Caki2 (cell line): ENCODE measurements around the gene PDC. TPM values are rescaled to one million over a fixed set of nuclear protein-coding genes. Genes with fewer than 3 reads are reported as not detected.
"Not testable (repeated sequence)": the region's sequence is repeated elsewhere in the genome, so short reads cannot be mapped to it uniquely, and the experiment has no call there.

Experiments
- DNase-seq: peaks from one replicate; pipeline ENCODE4 v3.0.0-alpha.2; 2015; ENCODE audit warnings: low read depth
- in situ Hi-C: cut with HindIII; loops from 2 replicates; pipeline ENCODE4 v1.10.0; 2016; ENCODE audit warnings: low sequenced_read_pairs, low pct_unique_long_range_greater_than_20kb, mixed read lengths
- total RNA-seq: library from RNA; depleted of rRNA; stranded (reverse); fragments of >200 nt; shearing (Covaris generic); gene quantifications from 2 replicates; pipeline ENCODE4 v1.2.3, GENCODE V29; 2014; ENCODE audit warnings: low replicate concordance

PDC gene
- total RNA-seq, 1 experiment from 2014 or later, result not detected

DNA sequence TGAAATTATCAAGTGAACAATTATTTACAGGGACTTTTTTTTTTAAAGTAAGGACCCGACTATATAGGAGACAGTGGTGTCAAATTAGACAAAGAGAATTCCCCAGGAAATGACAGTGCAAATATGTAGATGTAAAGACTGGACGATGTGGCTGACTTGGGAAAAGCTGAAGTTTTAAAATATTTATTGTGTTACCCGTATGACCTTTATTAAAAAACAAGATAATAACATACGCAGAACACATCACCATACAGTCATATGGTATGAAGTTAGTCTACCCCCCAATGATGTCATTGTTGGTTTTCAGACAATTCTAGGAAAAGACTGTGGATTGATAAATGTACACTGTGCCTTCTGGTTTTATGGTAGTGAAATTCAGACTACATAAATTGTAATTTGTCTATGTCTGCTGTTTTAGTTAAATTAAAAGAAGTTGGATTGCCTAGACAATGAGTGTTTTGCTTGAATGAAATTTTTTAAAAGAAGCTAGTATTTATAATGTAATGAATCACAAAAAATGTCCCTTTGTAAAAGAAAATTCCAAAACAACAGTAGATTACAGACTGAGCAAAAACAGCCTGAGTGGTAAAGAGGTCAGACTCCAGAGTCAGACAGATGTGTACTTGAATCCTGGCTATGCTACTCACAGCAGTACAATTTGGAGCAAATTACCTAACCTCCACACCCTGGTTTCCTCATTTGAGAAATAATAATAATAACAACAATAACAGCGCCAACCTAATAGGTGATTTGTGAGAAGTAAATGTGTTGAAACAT is 15.5 kb upstream of the PDC start:
- no peak for DNase-seq
- in situ Hi-C loops, result no loop called here

GRCh38 chr1:186474208-186474607 is 13.3 kb upstream of the PDC start:
- in situ Hi-C loops, result no loop called here
- no peak for DNase-seq

DNA sequence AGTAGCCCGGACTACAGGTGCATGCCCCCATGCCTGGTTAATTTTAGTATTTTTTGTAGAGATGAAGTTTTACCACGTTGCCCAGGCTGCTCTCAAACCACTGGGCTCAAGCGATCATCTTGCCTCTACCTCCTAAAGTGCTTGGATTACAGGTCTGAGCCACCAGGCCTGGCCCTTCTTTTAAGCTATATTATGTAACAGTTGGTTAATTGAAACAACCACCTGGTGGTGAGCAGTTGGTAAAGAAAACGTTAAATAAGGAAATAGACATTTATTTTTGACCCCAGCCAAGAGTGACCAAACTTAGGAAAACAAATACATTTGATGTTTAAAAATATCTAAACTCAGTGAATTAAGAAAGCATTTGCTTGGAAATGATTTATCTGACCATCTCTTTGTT is 12.1 kb upstream of the PDC start:
- in situ Hi-C loops, result no loop called here
- peak; percentile 3 for DNase-seq

DNA sequence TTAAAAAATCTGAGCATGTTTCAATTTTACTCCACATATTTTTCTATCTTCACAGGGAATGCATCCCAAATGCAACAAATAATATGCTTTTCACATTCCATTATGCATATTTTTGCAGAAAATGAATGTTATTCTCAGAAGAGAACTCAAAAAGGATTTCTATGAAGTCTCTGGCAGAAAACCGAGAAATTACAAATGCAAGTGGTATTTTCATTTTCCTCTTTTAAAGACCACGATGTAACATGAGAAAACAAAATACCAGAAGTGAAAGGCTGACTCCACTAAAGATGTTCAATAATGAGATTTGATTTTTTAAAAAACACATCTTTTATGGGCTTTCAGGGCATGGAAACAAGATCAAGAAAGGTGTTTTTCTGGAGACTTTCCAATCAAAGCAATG is 5.0 kb upstream of the PDC start:
- DNase-seq, result no peak
- in situ Hi-C loops, result no loop called here

GRCh38 chr1:186465491-186465890 is 4.6 kb upstream of the PDC start:
- in situ Hi-C loops, DNase-seq: not testable (repeated sequence)

GRCh38 chr1:186463926-186464325 is 3.0 kb upstream of the PDC start:
- in situ Hi-C loops, result no loop called here
- DNase-seq, result no peak

DNA sequence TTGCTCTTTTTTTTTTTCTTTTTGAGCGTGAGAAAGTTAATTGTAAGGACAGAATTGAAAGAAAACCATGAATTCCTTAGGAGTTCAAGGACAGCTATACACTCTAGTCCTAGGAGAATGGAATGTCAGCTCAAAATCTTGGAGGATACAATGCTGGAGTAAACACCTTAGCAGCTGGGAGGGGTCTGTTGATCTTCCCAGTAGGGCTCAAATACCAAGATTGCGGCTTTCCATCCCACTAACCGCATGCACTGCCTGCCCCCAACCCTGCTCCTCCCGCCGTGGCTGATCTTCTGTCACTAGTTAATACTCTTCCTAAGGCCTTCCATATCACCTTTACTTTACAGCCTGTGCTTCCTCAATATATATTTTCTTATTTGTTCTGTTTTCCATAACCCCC is 2.6 kb upstream of the PDC start:
- in situ Hi-C loops, result no loop called here
- DNase-seq, result no peak

DNA sequence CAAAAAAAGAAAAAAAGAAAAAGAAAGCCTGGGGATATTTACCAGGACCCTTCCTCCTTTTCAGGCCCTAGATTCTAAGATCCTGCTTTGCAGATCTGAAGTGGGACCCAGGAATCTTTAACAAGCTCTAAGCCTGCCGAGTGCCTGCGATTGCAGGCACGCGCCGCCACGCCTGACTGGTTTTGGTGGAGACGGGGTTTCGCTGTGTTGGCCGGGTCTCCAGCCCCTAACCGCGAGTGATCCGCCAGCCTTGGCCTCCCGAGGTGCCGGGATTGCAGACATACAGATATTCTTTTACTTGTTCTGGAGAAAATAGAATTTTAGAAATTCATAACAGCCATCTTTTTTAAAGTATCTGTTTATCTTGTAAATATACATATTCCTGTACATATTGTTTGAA is 1.8 kb downstream of the PDC start:
- DNase-seq, in situ Hi-C loops: not testable (repeated sequence)

GRCh38 chr1:186456729-186457255 is 4.1 kb downstream of the PDC start:
- in situ Hi-C loops, result no loop called here
- DNase-seq, result no peak

DNA sequence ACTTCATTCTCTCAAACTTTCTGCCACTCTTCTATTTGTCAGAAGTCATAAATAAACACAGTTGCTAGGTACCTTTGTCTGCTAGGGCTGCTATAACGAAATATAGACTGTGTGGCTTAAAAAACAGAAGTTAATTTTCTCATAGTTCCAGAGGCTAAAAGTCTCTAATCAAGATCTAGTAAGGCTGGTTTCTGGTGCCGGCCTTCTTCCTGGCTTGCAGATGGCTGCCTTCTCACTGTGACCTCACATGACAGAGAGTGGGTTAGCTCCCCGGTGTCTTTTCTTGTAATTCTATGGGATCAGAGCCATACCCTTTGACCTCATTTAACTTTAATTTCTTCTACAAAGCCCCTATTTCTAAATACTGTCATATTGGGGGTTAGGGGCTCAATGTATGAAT is 5.9 kb downstream of the PDC start:
- in situ Hi-C loops, result no loop called here
- no peak for DNase-seq

DNA sequence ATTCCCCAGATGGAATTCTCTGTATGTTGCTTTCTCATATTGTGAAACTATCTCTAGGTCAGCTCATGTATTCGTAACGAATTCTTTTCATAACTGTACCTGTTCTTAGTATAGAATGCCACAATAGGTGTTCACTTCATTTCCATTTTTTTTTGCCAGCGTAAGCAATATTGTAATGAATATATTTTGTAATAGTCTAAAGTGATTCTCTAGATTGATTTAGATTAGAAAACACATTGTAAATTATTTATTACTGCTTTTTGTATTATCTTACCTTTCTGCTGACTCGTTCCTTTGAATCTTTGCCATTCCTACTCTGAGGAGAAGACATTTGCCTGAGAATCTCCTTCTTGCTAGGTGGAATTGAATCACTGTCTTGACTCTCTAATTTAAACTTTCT is 14.8 kb downstream of the PDC start:
- DNase-seq, result no peak
- in situ Hi-C loops, result no loop called here

DNA sequence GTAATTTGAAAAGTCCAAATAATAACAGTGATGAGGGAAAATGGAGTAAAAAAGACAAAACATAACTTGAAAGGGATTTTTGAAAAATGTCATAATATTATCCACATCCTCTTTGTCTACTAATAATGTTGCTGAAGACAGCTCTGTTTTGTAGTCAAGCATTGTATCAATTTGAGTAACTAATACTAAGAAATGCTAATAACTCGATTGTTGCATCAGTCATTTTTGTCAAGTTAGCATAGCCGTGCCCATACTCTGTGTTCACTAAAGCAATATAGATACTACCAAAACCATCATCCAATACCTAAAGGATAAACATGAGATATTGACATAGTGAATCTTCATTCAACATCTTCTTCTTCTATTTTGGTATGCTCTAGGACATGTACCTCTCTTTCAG is 17.3 kb downstream of the PDC start:
- in situ Hi-C loops, result no loop called here
- no peak for DNase-seq

- in situ Hi-C loops, result no loop called here
- peak; percentile 7 for DNase-seq
Measured at GRCh38 chr1:186442651-186443375, 18.1 kb downstream of the PDC start.

DNA sequence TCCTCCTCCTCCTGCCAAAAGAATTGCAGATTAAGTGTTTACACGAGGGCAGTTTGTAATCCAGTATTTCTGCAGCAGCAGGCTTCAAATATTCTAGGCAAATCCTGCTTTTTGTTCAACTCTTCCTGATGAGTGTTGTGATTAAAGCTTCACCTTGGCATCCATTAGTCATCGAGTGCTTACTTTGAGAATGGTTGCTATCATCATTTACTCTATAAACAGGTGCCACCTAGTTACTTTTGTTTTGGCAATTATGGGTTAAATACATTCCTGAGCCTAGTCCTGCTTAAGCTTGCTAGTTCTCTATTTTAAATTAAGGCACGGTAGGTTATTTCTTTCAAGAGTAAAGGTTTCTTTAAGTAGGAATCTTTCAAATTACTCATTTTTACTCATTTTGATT is 20.3 kb downstream of the PDC start:
- DNase-seq, result peak; percentile 33
- in situ Hi-C loops, result no loop called here

- DNase-seq, result no peak
- in situ Hi-C loops, result no loop called here
Measured at GRCh38 chr1:186438567-186438966, 22.3 kb downstream of the PDC start.

GRCh38 chr1:186435336-186435735 is 25.6 kb downstream of the PDC start:
- no peak for DNase-seq
- in situ Hi-C loops, result no loop called here

DNA sequence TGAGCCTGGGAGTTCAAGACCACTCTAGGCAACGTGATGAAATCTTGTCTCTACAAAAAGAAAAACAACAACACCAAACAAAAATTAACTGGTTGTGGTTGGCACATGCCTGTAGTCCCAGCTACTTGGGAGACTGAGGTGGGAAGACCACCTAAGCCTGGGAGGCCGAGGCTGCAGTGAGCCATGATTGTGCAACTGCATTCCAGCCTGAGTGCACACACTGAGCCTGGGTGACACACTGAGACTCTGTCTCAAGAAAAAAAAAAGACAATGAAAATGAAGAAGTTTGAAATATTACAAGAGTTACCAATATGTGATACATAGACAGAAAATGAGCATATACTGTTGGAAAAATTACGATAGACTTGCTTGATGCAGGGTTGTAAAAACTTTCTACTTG is 31.9 kb downstream of the PDC start:
- in situ Hi-C loops, result no loop called here

GRCh38 chr1:186426118-186426517 is 34.8 kb downstream of the PDC start:
- in situ Hi-C loops, result no loop called here
- no peak for DNase-seq

More for the DNA sequence above, 31.9 kb downstream of the PDC start:
- DNase-seq, result no peak

DNA sequence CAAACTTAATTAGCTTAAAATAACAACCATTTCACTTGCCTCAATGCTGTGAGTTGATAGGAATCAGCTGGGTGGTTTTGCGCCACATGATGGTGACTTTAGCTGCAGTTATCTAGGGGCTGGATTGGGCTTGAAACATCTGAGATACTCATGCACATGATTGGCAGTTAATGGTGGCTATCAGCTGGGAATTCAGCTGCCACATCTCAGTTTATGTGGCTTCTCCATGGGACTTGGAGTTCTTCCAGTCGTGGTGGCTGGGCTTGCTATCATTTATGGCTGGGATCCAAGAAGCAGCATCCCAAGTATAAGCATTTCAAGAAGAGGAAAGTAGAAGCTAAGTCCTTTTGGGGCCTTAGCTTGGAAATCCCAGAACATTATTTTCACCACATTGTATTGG is 36.4 kb downstream of the PDC start:
- in situ Hi-C loops, result no loop called here
- DNase-seq, result no peak

- in situ Hi-C loops, result no loop called here
- no peak for DNase-seq
Measured at GRCh38 chr1:186421446-186421845, 39.5 kb downstream of the PDC start.
